ENCODE measurements around the gene HOXB5. TPM values are rescaled to one million over a fixed set of nuclear protein-coding genes. Genes with fewer than 3 reads are reported as not detected.
A peak's percentile ranks its signal among the peaks of the same experiment; 100 is the strongest.

The HOXB5 gene
- total and polyA plus RNA-seq, 2 of the 4 experiments (the other 2 are of a cell fraction), result 0.54 to 18.0 TPM

- Histone ChIP-seq H3K9me1 (ENCODE audit: insufficient read depth, low read length) (no peaks in the 10 kb centered on the region), H4K5ac (ENCODE audit: low read depth, low read length) (peak overlapping the region; percentile 26), H3K14ac (replicated peaks; ENCODE audit: low read depth, low read length) (peak overlapping the region; percentile 98), H3K56ac (ENCODE audit: extremely low read depth, insufficient read depth, low read length) (peak overlapping the region; percentile 89), H3K9me3 (ENCODE audit: control insufficient read depth, insufficient read depth, low read length) (no peaks in the 10 kb centered on the region), H3K18ac (ENCODE audit: low read depth, low read length) (peak overlapping the region; percentile 81), H2BK120ac (ENCODE audit: low read depth, low read length) (peak overlapping the region; percentile 94), H4K91ac (ENCODE audit: insufficient read depth, low read depth, low read length) (peak overlapping the region; percentile 95), H3K4me1 (ENCODE audit: control insufficient read depth, insufficient read depth, low read length) (peaks cover 59% of the 10 kb centered on the region), H3K27ac (ENCODE audit: insufficient read depth, low read length) (peak overlapping the region; percentile 93), H2BK15ac (ENCODE audit: low read depth, low read length) (0 out of 3 replicates have a peak overlapping the region, but pooled peaks have one; percentile 53), H4K8ac (ENCODE audit: low read depth in 2 of 2, low read length in 2 of 2) (peak overlapping the region; percentile 62 to 86; a peak in 3 of 4 replicates), H3K23ac (ENCODE audit: low read depth, low read length) (peak overlapping the region; percentile 99), H2AK9ac (replicated peaks; ENCODE audit: low read depth, low read length, poor library complexity) (peak overlapping the region; percentile 43), H4K20me1 (ENCODE audit: insufficient read depth, low read length) (peaks cover 8% of the 10 kb centered on the region), H3K9ac (ENCODE audit: low read depth, low read length) (peak overlapping the region; percentile 95), H3K36me3 (ENCODE audit: control insufficient read depth, insufficient read depth, low read length) (peaks cover 31% of the 10 kb centered on the region; the same call in 1 of the 2 replicates), H3K4ac (ENCODE audit: low read depth, low read length) (peak overlapping the region; percentile 98), H3K27me3 (ENCODE audit: control insufficient read depth, insufficient read depth, low read length) (no peaks in the 10 kb centered on the region), H3K79me1 (ENCODE audit: low read depth in 1 of 2, low read length in 2 of 2) (peaks cover 0 to 2% of the 10 kb centered on the region in 2 experiments; a peak in 2 of 4 replicates), H2AK5ac (ENCODE audit: low read depth, low read length) (no peak overlapping the region), H3K4me2 (ENCODE audit: low read depth, low read length) (peak overlapping the region; percentile 92), H2BK5ac (ENCODE audit: low read depth, low read length, poor library complexity, severe bottlenecking) (peak overlapping the region; percentile 95), H3K4me3 (ENCODE audit: insufficient read depth, low read depth, low read length) (0 out of 2 replicates have a peak overlapping the region, but pooled peaks have one; percentile 1), H2BK20ac (ENCODE audit: low read depth, low read length) (no peak overlapping the region), H2AFZ (replicated peaks; ENCODE audit: low read length, poor library complexity) (no peak overlapping the region)
- ATAC-seq (ENCODE audit: low read depth) (no peak), DNase-seq (no peak)
- dilution Hi-C loops (cut with HindIII; ENCODE audit: low sequenced_read_pairs, unreplicated experiment) (no loop called here), in situ Hi-C loops (cut with MboI; ENCODE audit: low sequenced_read_pairs) (no loop called here), intact Hi-C loops (cut with micrococcal nuclease) (no loop called here)
- ChIA-PET CTCF (interaction anchor here (0.6 to 0.9 kb wide), 4 partner anchors 33 to 575 kb away, joined by 3 to 4 read pairs (median 4); no protein-coding TSS in a partner anchor), POLR2A (ENCODE audit: unreplicated experiment) (interaction anchor here (0.7 to 1.7 kb wide), 8 partner anchors 9 to 38 kb away, joined by 4 to 25 read pairs (median 4); partner anchors contain the start of gene HOXB3)
- WGBS, 2 experiments (ENCODE audit: extremely low coverage in 2 of 2, insufficient read length in 1 of 2), result no CpG with 5 or more reads among the region's 5 CpGs
- TF ChIP-seq FOS (IDR thresholded peaks at IDR 0.05; ENCODE audit: low read depth, low read length) (no peak), BHLHE40 (IDR thresholded peaks at IDR 0.05; ENCODE audit: low read depth, low read length) (no peak), MAFK (IDR thresholded peaks at IDR 0.05; ENCODE audit: low read depth, low read length) (no peak), NFE2L2 (IDR thresholded peaks at IDR 0.05; ENCODE audit: low read depth, low read length) (no peak), RCOR1 (IDR thresholded peaks at IDR 0.05; ENCODE audit: insufficient replicate concordance, low read length) (no peak), SMC3 (IDR thresholded peaks at IDR 0.05; ENCODE audit: low read depth, low read length) (no peak), CHD1 (IDR thresholded peaks at IDR 0.05; ENCODE audit: low read depth, low read length) (no peak)
- TF ChIP-seq, protein P1, sequence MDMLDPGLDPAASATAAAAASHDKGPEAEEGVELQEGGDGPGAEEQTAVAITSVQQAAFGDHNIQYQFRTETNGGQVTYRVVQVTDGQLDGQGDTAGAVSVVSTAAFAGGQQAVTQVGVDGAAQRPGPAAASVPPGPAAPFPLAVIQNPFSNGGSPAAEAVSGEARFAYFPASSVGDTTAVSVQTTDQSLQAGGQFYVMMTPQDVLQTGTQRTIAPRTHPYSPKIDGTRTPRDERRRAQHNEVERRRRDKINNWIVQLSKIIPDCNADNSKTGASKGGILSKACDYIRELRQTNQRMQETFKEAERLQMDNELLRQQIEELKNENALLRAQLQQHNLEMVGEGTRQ (IDR thresholded peaks at IDR 0.05; ENCODE audit: low read depth, low read length), result no peak
- TF ChIP-seq, protein P2, sequence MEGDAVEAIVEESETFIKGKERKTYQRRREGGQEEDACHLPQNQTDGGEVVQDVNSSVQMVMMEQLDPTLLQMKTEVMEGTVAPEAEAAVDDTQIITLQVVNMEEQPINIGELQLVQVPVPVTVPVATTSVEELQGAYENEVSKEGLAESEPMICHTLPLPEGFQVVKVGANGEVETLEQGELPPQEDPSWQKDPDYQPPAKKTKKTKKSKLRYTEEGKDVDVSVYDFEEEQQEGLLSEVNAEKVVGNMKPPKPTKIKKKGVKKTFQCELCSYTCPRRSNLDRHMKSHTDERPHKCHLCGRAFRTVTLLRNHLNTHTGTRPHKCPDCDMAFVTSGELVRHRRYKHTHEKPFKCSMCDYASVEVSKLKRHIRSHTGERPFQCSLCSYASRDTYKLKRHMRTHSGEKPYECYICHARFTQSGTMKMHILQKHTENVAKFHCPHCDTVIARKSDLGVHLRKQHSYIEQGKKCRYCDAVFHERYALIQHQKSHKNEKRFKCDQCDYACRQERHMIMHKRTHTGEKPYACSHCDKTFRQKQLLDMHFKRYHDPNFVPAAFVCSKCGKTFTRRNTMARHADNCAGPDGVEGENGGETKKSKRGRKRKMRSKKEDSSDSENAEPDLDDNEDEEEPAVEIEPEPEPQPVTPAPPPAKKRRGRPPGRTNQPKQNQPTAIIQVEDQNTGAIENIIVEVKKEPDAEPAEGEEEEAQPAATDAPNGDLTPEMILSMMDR (conservative IDR thresholded peaks at IDR 0.05; ENCODE audit: low read depth, low read length), result no peak
- TF ChIP-seq, protein P3, sequence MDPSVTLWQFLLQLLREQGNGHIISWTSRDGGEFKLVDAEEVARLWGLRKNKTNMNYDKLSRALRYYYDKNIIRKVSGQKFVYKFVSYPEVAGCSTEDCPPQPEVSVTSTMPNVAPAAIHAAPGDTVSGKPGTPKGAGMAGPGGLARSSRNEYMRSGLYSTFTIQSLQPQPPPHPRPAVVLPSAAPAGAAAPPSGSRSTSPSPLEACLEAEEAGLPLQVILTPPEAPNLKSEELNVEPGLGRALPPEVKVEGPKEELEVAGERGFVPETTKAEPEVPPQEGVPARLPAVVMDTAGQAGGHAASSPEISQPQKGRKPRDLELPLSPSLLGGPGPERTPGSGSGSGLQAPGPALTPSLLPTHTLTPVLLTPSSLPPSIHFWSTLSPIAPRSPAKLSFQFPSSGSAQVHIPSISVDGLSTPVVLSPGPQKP (IDR thresholded peaks at IDR 0.05; ENCODE audit: borderline replicate concordance, low read depth, low read length), result no peak
- BruUV-seq (replicated peaks), result no TSS peak
These were observed 37.4 kb downstream of the HOXB5 start for GRCh38 chr17:48556229-48556575.
